GM23248 (cell line): Measurements from ENCODE around the gene TNKS1BP1. TPM values are rescaled to one million over a fixed set of nuclear protein-coding genes. Genes with fewer than 3 reads are reported as not detected.
A peak's percentile ranks its signal among the peaks of the same experiment; 100 is the strongest.

ENCODE experiments used
- DNase-seq: peaks from one replicate; pipeline ENCODE4 v3.0.0-alpha.2; 2015
- H2AFZ ChIP-seq: fragments of 200-600 bp; sonication (generic); 2 replicates; pipeline ENCODE4 v1.6.1; 2016; ENCODE audit warnings: antibody characterized with exemption
- H3F3A ChIP-seq: fragments of 200-600 bp; sonication (generic); 2 replicates; pipeline ENCODE4 v1.6.1; 2016; ENCODE audit warnings: mild to moderate bottlenecking, antibody characterized with exemption, mixed run types; ENCODE audit not compliant: insufficient read depth
- H3K27ac ChIP-seq: fragments of 200-600 bp; sonication (generic); 2 replicates; pipeline ENCODE4 v1.5.1; 2016; ENCODE audit warnings: mild to moderate bottlenecking
- H3K27me3 ChIP-seq: fragments of 200-600 bp; sonication (generic); replicated peaks from 2 replicates; pipeline ENCODE4 v1.6.1; 2016; ENCODE audit warnings: mild to moderate bottlenecking; ENCODE audit not compliant: insufficient read depth
- H3K36me3 ChIP-seq: fragments of 200-600 bp; sonication (generic); 2 replicates; pipeline ENCODE4 v1.6.1; 2016; ENCODE audit warnings: low read depth, mild to moderate bottlenecking
- H3K4me1 ChIP-seq: fragments of 200-600 bp; sonication (generic); 2 replicates; pipeline ENCODE4 v1.6.1; 2016; ENCODE audit warnings: mild to moderate bottlenecking; ENCODE audit not compliant: insufficient read depth
- H3K4me2 ChIP-seq: fragments of 200-600 bp; sonication (generic); one replicate; pipeline ENCODE4 v1.6.1; 2016; ENCODE audit warnings: mild to moderate bottlenecking; ENCODE audit not compliant: unreplicated experiment
- H3K4me3 ChIP-seq: fragments of 200-600 bp; sonication (generic); 2 replicates; pipeline ENCODE4 v1.5.1; 2016; ENCODE audit warnings: mild to moderate bottlenecking
- H3K79me2 ChIP-seq: fragments of 200-600 bp; sonication (generic); 2 replicates; pipeline ENCODE4 v1.6.1; 2016; ENCODE audit warnings: mild to moderate bottlenecking; ENCODE audit not compliant: insufficient read depth
- H3K9ac ChIP-seq: fragments of 200-600 bp; sonication (generic); 2 replicates; pipeline ENCODE4 v1.6.1; 2016; ENCODE audit warnings: mild to moderate bottlenecking
- H3K9me2 ChIP-seq: fragments of 200-600 bp; sonication (generic); 2 replicates; pipeline ENCODE4 v1.6.1; 2016; ENCODE audit warnings: mixed run types, mild to moderate bottlenecking, moderate library complexity; ENCODE audit not compliant: insufficient read depth
- H3K9me3 ChIP-seq: fragments of 200-600 bp; sonication (generic); one replicate; pipeline ENCODE4 v1.6.1; 2017; ENCODE audit warnings: low read depth
- H4K20me1 ChIP-seq: fragments of 200-600 bp; sonication (generic); 2 replicates; pipeline ENCODE4 v1.6.0; 2016; ENCODE audit not compliant: insufficient read depth
- EZH2 ChIP-seq: fragments of 200-600 bp; sonication (generic); IDR thresholded peaks from 2 replicates; pipeline ENCODE4 v1.6.1; 2018; ENCODE audit warnings: antibody characterized with exemption, mild to moderate bottlenecking; ENCODE audit not compliant: insufficient read depth, poor library complexity, severe bottlenecking
- EZH2phosphoT487 ChIP-seq: fragments of 200-600 bp; sonication (generic); IDR thresholded peaks from 2 replicates; pipeline ENCODE4 v1.6.1; 2018; ENCODE audit warnings: antibody characterized with exemption, moderate library complexity, mild to moderate bottlenecking, low read depth; ENCODE audit not compliant: insufficient read depth
- WGBS, 2 experiments: methylation state at CpG; one replicate each; pipeline ENCODE4 v1.1.6; 2015 to 2017; ENCODE audit warnings: low lambda C conversion rate in 2 of 2, low coverage in 1 of 2; ENCODE audit errors: missing lambda C conversion rate in 2 of 2; 5-methylcytosine and 5-hydroxymethylcytosine counted together
- in situ Hi-C: fragments of 300-500 bp; cut with MboI; formaldehyde crosslinking; loops from 2 replicates; pipeline ENCODE4 v1.15.0; 2020
- polyA plus RNA-seq: library from polyadenylated mRNA; unstranded; fragments of >200 nt; fragmentation: Nextera tagmentation; extraction: Ambion mirVana; gene quantifications from 2 replicates; pipeline ENCODE4 v1.2.1, GENCODE V29; 2016
- total RNA-seq: library from RNA; depleted of rRNA; stranded (reverse); fragments of >200 nt; shearing (Covaris generic); gene quantifications from 2 replicates; pipeline ENCODE4 v1.2.3, GENCODE V29; 2014

The TNKS1BP1 gene
- total and polyA plus RNA-seq, 2 experiments from 2014 or later = 88.2 to 89.7 TPM

DNA sequence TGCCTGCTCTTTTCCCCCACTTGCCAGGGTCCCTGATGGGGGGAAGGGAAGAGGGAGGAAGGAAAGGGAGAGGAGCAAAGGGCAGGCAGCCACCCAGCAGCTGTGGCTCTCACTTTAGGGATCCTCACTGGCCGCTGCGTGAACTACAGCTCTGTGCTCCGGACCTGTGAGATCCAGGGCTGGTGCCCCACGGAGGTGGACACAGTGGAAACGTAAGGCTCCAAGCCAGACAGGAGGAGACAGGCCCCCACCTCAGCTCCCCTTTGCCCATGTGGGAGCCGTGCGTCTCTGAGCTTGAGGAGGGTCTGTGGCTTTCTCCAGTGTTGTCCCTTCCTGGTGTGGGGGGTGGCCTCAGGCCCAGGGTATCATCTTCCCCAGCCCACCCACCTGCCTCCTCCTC is 23.3 kb upstream of the TNKS1BP1 start:
- H2AFZ ChIP-seq = no peak overlapping the region
- H3F3A ChIP-seq = no peaks in the 10 kb centered on the region
- no peaks in the 10 kb centered on the region for H3K4me1 ChIP-seq
- no peak overlapping the region for H3K9ac ChIP-seq
- no peaks in the 10 kb centered on the region for H3K36me3 ChIP-seq
- H3K4me3 ChIP-seq = no peak overlapping the region
- no peaks in the 10 kb centered on the region for H3K79me2 ChIP-seq
- H3K4me2 ChIP-seq = no peak overlapping the region
- no peak for DNase-seq
- in situ Hi-C loops = no loop called here
- 87 to 88% methylated on average over 7 of the region's 7 CpGs for WGBS, 2 experiments
- no peaks in the 10 kb centered on the region for H4K20me1 ChIP-seq
- TF ChIP-seq EZH2 (no peak), EZH2phosphoT487 (no peak)
- no peaks in the 10 kb centered on the region for H3K27me3 ChIP-seq
- no peaks in the 10 kb centered on the region for H3K9me2 ChIP-seq
- no peaks in the 10 kb centered on the region for H3K9me3 ChIP-seq
- H3K27ac ChIP-seq = no peak overlapping the region

DNA sequence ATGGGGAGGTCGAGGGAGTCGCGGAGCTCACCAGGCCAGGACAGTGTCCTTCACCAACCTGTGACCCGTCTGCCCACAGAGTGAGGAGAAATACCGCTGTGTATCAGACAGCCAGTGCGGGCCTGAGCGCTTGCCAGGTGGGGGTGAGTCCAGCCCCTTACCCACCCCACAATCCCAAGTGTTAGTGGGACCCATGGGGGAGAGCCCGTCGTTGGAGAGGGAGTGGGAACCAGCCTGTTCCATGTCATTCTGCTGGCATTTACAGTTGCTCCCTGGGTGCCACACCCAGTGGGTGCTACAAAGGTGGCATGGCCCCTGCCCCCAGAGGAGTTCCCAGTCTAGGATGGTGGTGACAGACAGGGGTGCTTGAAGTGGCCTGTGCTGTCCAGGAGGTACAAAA is 22.6 kb upstream of the TNKS1BP1 start:
- DNase-seq = no peak
- in situ Hi-C loops = no loop called here
- H3K4me3 ChIP-seq = no peak overlapping the region
- H3K9ac ChIP-seq = no peak overlapping the region
- WGBS, 2 experiments = 73 to 86% methylated on average over 7 to 9 of the region's 9 CpGs
- H3F3A ChIP-seq = no peaks in the 10 kb centered on the region
- H3K4me1 ChIP-seq = no peaks in the 10 kb centered on the region
- H3K9me2 ChIP-seq = no peaks in the 10 kb centered on the region
- H3K27me3 ChIP-seq = no peaks in the 10 kb centered on the region
- H3K9me3 ChIP-seq = no peaks in the 10 kb centered on the region
- no peak overlapping the region for H3K27ac ChIP-seq
- H3K36me3 ChIP-seq = no peaks in the 10 kb centered on the region
- no peak overlapping the region for H3K4me2 ChIP-seq
- TF ChIP-seq EZH2 = no peak
- TF ChIP-seq EZH2phosphoT487 = no peak
- H4K20me1 ChIP-seq = no peaks in the 10 kb centered on the region
- H2AFZ ChIP-seq = no peak overlapping the region
- no peaks in the 10 kb centered on the region for H3K79me2 ChIP-seq

DNA sequence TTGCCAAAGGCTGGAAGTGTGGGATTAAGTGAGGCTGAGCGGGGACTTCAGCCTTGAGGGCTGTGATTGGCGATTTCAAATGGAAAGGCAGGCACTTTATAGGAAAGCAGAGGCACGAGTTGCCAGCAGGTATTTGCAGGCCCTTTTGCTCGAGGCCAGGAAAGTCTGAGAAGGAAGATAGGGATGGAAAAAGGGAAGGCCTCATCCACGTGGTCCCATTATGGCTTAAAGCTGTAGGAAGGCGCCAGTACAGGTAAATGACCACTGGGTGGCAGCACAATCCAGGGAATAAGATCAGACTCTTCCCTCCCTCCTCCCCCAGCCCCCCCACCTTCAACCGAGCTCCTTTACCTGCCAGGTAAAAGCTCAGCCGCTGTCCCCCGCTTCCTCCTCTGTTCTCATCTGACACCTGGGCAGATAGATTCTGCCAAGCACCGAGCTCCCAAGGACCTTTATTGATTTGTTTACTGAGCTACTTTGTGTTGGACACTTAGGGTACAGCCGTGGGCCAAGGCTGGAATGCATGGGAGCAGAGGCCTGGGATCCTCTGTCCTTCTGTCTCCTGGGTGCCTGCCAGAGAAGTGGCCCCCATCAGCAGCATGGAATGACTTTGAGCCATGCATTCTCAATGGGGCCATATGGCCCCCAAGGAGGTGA is 20.9 kb upstream of the TNKS1BP1 start:
- Histone ChIP-seq H3K9me2 (no peaks in the 10 kb centered on the region), H3K4me3 (no peak overlapping the region), H3K4me2 (no peak overlapping the region), H3K4me1 (no peaks in the 10 kb centered on the region), H3K27ac (no peak overlapping the region), H3K79me2 (no peaks in the 10 kb centered on the region), H4K20me1 (no peaks in the 10 kb centered on the region), H2AFZ (peak overlapping the region; percentile 80), H3K36me3 (no peaks in the 10 kb centered on the region), H3K27me3 (no peaks in the 10 kb centered on the region), H3K9me3 (no peaks in the 10 kb centered on the region), H3K9ac (peak overlapping the region; percentile 46), H3F3A (no peaks in the 10 kb centered on the region)
- in situ Hi-C loops = no loop called here
- TF ChIP-seq EZH2phosphoT487 (no peak), EZH2 (no peak)
- WGBS, 2 experiments = 12 to 16% methylated on average over 11 of the region's 11 CpGs
- DNase-seq = peak; percentile 79

DNA sequence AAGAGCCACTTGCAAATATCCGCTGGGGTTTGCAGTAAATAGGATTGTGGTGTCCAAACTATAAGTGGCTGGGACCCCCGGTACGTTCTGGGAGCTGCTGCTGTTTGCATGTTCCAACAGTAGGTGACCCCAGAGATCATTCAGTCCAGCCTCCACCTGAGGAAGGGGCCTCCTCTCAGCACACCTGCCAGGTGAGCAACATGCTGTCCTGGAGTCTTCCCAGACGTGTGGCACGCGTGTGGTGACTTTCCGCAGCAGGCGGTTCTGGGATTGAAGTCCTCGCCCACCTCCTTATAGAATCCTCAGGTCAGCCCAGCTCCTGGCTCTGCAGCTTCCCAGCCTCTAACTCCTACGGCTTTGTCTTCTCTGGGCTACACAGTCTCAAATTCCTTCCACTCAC is 20.1 kb upstream of the TNKS1BP1 start:
- Histone ChIP-seq H3K9ac (no peak overlapping the region), H2AFZ (peak overlapping the region; percentile 80), H3K27ac (no peak overlapping the region), H3K27me3 (no peaks in the 10 kb centered on the region), H3F3A (no peaks in the 10 kb centered on the region), H3K79me2 (no peaks in the 10 kb centered on the region), H3K4me2 (no peak overlapping the region), H3K4me3 (no peak overlapping the region), H3K9me3 (no peaks in the 10 kb centered on the region), H3K36me3 (no peaks in the 10 kb centered on the region), H4K20me1 (no peaks in the 10 kb centered on the region), H3K9me2 (no peaks in the 10 kb centered on the region), H3K4me1 (no peaks in the 10 kb centered on the region)
- TF ChIP-seq EZH2phosphoT487 (no peak), EZH2 (no peak)
- no peak for DNase-seq
- in situ Hi-C loops = no loop called here
- WGBS, 2 experiments = 78 to 85% methylated on average over 10 of the region's 10 CpGs
